SH-SY5Y (cell line): ENCODE measurements around the gene PDE4B.

ENCODE experiments used
- GATA2 ChIP-seq: IDR thresholded peaks from 2 replicates; pipeline ENCODE4 v1.6.1; 2011; ENCODE audit warnings: mild to moderate bottlenecking, low read depth, low read length
- GATA3 ChIP-seq: IDR thresholded peaks from 2 replicates; pipeline ENCODE4 v1.6.1; 2011; ENCODE audit warnings: low read depth, mild to moderate bottlenecking, low read length, moderate library complexity

PDE4B gene

DNA sequence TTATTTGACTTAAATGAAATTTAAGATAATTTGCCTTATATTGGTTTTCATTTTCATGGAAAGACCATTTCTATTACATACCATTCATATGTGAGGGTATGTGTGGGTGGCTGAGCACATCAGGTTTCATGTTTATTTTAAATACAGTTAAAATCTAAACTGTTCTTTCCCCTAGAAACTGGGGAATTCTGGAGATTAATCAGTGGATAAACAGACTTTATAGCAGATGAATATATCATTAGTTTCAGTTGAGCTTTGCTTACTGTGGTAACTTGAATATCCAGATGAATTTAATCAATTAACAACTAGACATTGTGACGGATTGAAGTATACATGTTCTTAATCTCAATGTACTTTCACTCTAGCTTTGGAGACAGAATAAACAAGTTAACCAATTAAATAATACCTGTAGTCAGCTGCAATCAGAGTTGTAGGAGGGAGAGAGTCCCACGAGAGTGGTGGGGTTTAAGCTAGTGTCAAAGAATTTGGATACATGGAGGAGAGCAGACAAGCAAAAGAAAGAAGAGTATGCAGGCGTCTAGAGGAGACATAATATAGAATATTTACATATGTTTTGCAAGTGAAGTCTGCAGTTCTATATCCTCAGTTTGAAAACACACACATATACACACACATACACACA lies 97.6 kb downstream of the PDE4B start:
- TF ChIP-seq GATA3 (no peak), GATA2 (no peak)

DNA sequence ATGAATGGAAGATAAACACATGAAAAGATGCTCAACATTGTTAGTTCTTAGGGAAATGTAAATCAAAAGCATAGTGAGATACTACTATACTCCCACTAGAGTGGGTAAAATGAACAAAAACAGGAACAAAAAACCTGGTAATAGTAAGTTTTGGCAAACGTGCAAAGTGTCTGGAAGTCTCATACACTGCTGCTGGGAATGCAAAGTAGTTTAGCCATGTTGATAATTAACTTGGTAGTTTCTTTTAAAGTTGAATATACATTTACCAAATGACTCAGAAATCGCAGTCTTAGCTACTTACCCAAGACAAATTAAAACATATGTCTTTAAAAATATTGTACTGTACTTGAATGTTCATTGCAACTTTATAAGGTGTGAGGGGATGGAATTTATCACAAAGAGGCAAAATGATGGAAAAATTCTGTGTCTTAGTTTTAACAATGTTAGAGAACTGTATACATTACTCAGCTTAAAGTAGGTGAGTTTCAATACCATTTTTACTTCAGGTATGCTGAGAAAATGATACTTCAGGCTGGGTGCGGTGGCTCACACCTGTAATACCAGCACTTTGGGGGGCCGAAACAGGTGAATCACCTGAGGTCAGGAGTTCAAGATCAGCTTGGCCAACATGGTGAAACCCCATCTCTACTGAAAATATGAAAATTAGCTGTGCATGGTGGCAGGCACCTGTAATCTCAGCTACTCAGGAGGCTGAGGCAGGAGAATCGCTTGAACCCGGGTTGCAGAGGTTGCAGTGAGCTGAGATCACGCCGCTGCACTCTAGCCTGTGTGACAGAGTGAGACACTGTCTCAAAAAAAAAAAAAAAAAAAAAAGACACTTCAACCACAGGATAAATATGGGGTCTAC lies 102.3 kb downstream of the PDE4B start:
- no peak for TF ChIP-seq GATA3
- TF ChIP-seq GATA2: no peak

DNA sequence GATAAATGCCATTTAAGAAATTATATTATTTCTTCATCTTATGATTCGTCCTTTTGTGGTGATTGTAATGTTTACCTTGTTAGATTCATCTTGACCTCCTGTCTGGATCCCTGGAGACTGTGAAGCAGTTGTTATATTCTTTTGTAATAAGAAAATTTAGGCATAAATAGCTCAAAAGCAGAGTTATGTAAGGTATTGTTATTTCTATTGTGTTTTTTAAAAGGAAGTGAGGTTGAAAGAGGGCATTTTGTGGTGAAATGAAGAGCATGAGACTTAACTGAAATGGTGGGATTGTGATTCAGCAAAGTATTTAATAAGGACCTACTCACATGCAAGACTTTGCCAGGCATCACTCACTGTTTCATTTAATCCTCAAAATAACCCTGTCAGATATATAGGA lies 104.0 kb downstream of the PDE4B start:
- TF ChIP-seq GATA3 (no peak), GATA2 (no peak)

DNA sequence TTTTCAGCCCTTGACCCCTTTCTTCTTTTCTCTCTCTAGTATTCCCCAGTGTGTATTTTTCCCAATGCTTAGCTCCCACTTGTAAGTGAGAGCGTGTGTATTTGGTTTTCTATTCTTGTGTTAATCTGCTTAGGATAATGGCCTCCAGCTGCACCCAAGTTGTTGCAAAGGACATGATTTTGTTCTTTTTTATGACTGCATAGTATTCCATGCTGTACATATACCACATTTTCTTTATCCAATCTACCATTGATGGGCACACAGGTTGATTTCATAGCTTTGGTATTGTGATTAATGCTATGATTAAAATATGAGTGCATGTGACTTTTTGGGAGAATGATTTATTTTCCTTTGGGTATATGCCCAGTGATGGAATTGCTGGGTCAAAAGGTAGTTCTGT lies 104.8 kb downstream of the PDE4B start:
- TF ChIP-seq GATA3 (no peak), GATA2 (no peak)

DNA sequence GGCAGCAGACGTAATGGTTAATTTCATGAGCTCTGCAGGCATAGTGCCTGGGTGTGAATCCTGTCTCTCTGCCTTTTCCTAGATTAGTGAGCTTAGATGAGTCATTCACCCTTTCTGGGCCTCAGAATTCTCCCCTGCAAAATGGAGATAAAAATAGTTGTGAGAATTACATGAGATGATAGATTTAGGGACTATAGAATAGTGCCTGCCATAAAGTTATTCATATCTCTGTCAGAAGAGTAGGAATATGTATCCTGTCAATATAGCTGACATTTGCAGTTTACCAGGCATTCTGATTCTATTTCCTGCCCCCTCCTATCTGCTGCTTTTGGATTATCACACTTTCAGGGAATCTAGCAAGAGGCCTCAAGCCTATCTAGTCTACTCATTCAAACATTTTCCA lies 112.0 kb downstream of the PDE4B start:
- no peak for TF ChIP-seq GATA3
- no peak for TF ChIP-seq GATA2

DNA sequence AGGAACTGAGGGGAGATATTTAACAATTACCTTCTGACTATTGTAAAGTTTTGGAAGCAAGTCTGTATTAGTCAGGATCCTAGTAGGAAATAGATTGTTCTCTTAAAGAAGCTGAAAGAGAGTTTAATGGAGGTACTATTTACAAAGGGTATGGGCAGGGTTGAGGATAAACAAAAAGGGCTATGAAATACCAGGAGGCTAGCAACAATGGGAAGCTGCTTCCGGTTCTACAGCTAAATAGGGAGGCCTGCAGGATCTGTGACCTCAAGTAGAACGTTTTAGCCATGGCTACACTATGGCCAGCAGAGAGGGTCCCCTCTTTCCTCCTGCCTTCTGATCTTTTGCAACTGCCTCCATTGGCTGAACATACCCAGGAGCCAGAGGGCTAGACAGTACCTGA lies 117.7 kb downstream of the PDE4B start:
- TF ChIP-seq GATA3 (no peak), GATA2 (no peak)

DNA sequence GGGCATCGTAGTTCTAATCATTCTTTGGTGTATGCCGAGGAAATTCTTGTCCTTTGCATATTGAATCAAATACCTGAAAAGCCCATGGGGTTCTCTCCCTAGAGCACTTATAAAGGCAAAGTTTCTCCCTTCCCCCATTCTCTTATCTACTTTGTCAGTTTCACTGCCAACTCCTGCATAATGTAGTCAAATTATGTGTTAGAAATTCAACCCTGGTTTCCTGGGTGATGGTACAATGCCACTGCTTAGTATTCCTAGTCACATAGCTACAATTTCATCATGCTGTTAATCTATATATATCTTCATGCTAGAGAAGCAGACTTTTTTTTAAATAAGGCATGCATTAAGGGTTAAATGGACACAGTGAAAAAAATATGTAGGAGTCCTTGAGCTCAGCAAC lies 119.0 kb downstream of the PDE4B start:
- TF ChIP-seq GATA2 (no peak), GATA3 (no peak)

DNA sequence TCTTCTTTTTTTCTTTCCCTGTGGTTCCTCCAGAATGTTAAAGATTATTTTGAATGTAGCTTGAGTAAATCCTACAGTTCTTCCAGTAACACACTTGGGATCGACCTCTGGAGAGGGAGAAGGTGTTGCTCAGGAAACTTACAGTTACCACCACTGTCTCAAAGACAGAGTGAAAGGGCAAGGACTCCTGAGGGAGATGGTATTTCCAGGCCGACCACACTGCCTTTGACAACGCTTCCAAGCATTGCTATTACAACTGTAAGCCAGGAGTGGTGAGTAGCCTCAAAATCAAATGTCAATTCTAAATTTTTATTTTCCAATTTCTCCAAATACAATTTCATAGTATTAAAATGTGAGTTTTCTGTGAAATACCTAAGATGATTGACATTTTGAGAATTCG lies 125.9 kb downstream of the PDE4B start:
- TF ChIP-seq GATA2 (no peak), GATA3 (no peak)

DNA sequence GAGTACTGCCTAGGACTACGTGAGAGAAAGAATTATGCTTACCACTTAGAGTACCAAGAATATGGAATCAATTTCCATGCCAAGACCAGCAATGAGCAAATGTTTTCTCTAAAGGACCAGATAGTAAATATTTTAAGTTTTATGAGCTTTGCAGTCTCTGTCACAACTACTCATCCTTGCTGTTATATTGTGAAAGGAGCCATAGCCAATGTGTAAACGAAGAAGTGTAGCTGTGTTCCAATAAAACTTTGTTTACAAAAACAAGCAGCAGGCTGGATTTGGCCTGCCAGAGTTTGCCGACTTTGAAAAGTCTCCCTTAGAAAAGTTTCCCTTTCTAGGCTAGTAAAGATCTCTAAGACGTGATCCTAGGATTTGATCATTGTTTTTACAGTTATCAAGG lies 128.8 kb downstream of the PDE4B start:
- no peak for TF ChIP-seq GATA2
- TF ChIP-seq GATA3: no peak

DNA sequence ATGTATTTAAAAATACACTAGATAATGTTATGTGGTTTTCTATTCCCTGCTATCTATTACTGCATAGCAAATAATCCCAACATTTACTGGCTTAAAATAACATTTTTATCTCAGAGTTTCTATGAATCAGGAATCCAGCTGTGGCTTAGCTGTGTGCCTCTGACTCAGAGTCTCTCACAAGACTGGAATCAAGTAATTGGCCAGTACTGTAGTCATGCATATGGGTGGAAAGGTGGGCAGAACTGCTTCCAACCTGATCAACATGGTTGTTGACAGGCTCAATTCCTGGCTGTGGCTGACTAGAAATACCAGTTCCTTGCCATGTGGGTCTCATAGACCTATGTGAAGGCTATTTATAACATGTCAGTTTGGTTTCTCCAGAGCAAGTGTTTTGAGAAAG lies 131.8 kb downstream of the PDE4B start:
- TF ChIP-seq GATA2: no peak
- no peak for TF ChIP-seq GATA3

DNA sequence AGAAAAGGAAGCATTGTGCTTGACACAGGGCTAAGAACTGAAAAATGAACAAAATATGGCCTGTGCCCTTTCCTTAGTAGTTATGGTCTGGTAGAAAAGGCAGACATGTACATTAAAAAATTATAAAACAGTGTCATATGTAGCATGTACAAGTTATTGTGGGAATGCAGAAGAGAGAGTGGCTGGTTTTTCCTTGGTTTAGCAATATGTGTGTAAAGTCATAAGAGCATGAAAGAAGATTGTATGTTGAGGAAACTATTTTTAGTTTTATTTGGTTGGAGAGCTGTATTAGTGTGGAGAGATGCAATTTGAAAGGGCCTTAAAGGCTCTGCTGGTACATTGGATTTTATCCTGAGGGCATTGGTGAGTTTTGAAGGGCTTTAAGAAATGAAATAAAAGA lies 145.8 kb downstream of the PDE4B start:
- TF ChIP-seq GATA3 (no peak), GATA2 (no peak)

DNA sequence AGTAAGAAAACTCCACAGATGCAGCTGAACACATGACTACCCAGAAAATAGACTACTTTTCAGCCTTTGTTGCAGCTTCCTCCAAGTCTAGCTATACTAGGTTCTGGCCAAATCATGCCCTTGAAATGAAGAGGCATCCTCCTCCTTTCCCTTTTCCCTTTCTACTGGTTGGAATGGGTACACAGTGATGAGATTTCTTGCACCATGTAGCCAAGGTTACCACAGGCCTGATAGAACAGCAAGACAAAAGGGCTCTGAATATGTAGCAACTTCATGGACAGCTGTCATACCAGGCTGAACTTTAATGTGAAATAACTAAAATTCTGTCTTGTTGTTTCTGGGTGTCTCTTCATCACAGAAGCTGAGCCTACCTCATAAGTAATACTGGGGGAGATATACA lies 146.5 kb downstream of the PDE4B start:
- TF ChIP-seq GATA2: no peak
- TF ChIP-seq GATA3: no peak

DNA sequence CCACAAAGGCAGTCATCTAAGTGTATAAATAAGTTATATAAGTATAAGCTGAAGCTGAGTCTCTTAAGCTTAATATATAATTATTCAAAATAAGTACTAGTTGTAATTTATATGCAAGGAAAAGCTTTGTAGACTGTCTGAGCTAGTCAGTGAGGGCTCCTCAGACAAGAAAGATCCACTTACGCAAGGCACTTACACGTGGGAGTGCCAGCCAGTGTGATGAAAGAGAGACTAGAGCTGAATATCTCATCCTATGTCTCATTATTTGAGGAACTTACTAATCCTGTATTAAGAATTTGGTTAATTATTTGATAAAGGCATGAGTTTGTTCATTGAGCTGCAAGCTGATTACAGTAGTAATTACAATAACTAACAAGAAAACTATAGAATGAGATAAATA lies 146.9 kb downstream of the PDE4B start:
- TF ChIP-seq GATA2 (no peak), GATA3 (no peak)

DNA sequence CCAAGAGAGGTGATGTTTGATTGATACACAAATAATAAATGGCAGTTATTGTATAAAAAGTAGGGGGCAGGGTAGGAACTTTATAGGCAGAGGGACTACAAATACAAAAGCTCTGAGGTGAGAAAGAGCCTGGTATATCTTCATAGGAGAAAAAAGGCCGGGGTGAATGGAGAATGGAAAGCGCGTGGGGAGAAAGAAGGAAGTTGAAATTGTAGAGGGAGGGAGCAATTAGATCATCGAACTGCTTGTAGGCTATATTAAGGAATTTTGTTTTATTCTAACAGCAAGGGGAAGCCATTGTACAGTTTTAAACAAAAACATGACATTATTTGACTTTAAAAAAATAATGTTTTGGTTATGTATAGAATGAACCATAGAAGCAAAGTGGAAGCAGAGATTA lies 147.4 kb downstream of the PDE4B start:
- TF ChIP-seq GATA2 (no peak), GATA3 (no peak)

DNA sequence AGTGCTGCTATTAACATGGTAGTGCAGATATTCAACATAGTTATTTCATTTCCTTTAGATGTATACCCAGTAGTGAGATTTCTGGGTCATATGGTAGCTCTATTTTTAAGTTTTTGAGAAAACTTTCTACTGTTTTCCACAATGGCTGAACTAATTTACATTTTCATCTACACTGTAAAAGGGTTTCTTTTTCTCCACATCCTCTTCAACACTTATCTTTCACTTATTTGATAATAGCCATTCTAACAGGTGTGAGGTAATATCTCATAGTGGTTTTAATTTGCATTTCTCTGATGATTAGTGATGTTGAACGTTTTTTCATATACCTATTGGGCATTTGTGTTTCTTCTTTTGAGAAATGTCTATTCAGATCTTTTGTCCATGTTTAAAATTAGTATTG lies 149.8 kb downstream of the PDE4B start:
- TF ChIP-seq GATA3: no peak
- TF ChIP-seq GATA2: no peak
